ENCODE measurements around the gene TMEM39B.
"Not testable (repeated sequence)": the region's sequence is repeated elsewhere in the genome, so short reads cannot be mapped to it uniquely, and the experiment has no call there.

The TMEM39B gene

DNA sequence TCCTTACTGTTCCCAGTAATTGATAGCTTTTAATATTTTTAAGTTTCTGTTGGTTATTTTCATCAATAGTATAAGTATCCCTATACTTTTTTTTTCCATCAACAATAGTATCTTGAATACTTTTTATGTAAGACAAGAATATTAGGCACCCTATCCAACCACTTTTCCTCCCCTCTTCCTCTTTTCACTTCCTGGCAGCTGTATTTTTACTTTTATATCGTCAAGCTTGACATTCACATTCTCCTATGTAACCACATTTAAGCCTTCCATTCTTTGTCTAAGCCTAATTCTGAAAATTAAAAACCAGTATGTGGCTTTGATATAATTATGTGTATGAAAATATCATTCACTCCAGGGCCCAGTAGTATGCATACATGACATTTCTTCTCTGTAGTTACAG is 9.3 kb downstream of the TMEM39B start:
- TF ChIP-seq, protein P1, sequence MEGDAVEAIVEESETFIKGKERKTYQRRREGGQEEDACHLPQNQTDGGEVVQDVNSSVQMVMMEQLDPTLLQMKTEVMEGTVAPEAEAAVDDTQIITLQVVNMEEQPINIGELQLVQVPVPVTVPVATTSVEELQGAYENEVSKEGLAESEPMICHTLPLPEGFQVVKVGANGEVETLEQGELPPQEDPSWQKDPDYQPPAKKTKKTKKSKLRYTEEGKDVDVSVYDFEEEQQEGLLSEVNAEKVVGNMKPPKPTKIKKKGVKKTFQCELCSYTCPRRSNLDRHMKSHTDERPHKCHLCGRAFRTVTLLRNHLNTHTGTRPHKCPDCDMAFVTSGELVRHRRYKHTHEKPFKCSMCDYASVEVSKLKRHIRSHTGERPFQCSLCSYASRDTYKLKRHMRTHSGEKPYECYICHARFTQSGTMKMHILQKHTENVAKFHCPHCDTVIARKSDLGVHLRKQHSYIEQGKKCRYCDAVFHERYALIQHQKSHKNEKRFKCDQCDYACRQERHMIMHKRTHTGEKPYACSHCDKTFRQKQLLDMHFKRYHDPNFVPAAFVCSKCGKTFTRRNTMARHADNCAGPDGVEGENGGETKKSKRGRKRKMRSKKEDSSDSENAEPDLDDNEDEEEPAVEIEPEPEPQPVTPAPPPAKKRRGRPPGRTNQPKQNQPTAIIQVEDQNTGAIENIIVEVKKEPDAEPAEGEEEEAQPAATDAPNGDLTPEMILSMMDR (IDR thresholded peaks at IDR 0.05; ENCODE audit: low read length, missing control alignments): no peak
- H3K4me3 ChIP-seq (replicated peaks; ENCODE audit: low read depth, low read length): no peak overlapping the region
- DNase-seq (ENCODE audit: low read depth): no peak

DNA sequence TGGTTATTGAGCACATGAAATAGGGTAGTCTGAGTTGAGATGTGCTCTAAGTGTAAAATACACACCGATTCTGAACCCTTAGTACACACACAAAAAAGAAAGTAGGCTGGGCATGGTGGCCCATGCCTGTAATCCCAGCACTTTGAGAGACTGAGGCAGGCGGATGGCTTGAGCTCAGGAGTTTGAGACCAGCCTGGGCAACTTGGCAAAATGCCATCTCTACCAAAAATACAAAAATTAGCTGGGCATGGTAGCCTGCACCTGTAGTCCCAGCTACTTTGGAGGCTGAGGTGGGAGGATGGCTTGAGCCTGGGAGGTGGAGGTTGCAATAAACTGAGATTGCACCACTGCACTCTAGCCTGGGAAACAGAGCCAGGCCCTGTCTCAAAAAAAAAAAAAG is 13.6 kb downstream of the TMEM39B start:
- H3K4me3 ChIP-seq (replicated peaks; ENCODE audit: low read depth, low read length); DNase-seq (ENCODE audit: low read depth): not testable (repeated sequence)

DNA sequence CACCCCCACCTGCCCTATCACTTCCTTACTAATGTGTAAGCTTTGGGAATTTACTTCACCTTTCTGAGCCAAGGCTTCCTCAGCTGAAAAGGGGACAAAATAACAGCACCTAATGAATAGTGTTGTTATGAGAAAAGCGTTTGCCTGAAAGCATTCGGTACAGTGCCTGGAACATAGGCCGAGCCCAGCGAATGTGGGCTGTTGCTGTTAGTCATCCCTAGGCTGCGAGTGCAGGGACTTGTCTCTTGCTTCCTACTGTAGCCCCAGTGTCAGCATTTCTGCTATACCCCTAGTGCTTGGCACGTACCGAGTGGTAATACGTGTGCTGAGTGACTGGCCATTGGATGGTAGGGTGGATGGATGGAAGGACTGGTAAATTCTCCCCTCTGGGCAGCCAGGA is 18.4 kb downstream of the TMEM39B start:
- no peak for DNase-seq (ENCODE audit: low read depth)
- TF ChIP-seq, protein P1 (IDR thresholded peaks at IDR 0.05; ENCODE audit: low read length, missing control alignments): no peak
- H3K4me3 ChIP-seq (replicated peaks; ENCODE audit: low read depth, low read length): no peak overlapping the region

DNA sequence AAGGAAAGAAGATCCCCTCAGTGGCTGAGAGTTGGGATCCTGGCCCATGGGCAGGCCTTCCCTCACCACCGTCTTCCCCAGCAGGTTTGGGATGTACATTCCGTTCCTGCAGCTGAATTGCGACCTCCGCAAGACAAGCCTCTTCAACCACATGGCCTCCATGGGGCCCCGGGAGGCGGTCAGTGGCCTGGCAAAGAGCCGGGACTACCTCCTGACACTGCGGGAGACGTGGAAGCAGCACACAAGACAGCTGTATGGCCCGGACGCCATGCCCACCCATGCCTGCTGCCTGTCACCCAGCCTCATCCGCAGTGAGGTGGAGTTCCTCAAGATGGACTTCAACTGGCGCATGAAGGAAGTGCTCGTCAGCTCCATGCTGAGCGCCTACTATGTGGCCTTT is 18.9 kb downstream of the TMEM39B start:
- no peak for DNase-seq (ENCODE audit: low read depth)
- no peak overlapping the region for H3K4me3 ChIP-seq (replicated peaks; ENCODE audit: low read depth, low read length)
- TF ChIP-seq, protein P1 (IDR thresholded peaks at IDR 0.05; ENCODE audit: low read length, missing control alignments): no peak

DNA sequence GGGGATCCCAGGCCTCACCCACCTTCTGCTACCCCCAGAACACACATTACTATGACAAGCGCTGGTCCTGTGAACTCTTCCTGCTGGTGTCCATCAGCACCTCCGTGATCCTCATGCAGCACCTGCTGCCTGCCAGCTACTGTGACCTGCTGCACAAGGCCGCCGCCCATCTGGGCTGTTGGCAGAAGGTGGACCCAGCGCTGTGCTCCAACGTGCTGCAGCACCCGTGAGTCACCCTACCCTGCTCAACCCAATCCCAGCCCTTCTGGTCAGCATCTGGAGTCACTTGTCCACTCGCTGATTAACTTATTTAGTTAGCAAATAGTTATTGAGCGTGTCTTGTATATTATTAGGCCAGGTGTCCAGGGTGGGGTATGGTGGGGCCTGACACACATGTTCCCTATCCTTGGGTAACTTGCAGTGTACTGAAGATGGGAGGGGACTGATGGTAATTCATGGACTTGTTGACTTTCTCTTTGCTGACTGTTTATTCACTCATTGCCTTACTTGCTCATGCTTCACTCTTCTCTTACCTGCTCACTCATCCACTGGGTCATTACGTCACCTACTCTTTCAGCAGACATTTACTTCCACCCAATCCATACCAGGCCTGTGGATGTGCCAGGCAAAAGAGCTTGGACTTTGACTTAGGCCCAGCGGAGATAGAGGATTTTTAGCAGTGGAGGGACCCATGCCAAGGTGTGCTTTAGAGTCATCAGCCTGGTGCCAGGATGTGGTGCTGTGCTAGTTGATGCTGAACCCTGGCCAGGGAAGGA is 22.2 kb downstream of the TMEM39B start:
- DNase-seq (ENCODE audit: low read depth): no peak
- TF ChIP-seq, protein P1 (IDR thresholded peaks at IDR 0.05; ENCODE audit: low read length, missing control alignments): no peak
- H3K4me3 ChIP-seq (replicated peaks; ENCODE audit: low read depth, low read length): no peak overlapping the region

DNA sequence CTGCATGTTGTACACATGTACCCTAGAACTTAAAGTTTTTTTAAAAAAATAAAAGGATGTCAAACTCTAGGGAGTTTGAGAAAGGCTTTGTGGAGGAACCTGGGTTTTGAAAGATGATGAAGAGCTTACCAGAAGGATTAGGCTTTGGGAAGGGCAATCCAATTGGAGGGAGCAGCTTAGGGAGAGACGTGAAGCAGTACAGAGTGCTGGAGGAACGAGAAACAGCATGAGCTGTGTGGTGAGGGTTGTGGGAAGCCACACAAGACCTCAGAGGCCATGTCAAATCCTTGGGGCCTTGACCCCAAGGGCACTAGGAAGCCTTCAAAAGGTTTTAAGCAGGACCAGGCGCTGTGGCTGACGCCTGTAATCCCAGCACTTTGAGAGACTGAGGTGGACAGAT is 26.7 kb downstream of the TMEM39B start:
- TF ChIP-seq, protein P1 (IDR thresholded peaks at IDR 0.05; ENCODE audit: low read length, missing control alignments): no peak

DNA sequence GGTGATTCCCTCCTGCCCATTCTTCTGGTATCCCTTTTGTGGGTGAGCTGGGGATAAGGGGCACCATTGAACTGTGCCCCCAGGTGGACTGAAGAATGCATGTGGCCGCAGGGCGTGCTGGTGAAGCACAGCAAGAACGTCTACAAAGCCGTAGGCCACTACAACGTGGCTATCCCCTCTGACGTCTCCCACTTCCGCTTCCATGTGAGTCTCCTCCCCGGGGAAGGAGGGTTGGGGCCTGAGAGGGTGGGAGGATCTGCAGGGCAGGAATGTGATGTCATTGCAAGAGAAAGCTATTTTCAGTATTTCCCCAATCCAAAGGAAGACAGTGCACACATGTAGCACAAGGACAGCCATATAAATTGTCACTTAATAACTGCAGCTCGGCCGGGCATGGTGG is 27.6 kb downstream of the TMEM39B start:
- no peak overlapping the region for H3K4me3 ChIP-seq (replicated peaks; ENCODE audit: low read depth, low read length)
- TF ChIP-seq, protein P1 (IDR thresholded peaks at IDR 0.05; ENCODE audit: low read length, missing control alignments): no peak
- peak; percentile 53 for DNase-seq (ENCODE audit: low read depth)

More for the DNA sequence above, 26.7 kb downstream of the TMEM39B start:
- no peak overlapping the region for H3K4me3 ChIP-seq (replicated peaks; ENCODE audit: low read depth, low read length)
- no peak for DNase-seq (ENCODE audit: low read depth)
